ENCODE results near the gene ISLR2. TPM values are rescaled to one million over a fixed set of nuclear protein-coding genes. Genes with fewer than 3 reads are reported as not detected.

Gene ISLR2
- total and polyA plus RNA-seq, 2 experiments from 2014 or later, result 0.13 TPM; not detected in 1

DNA sequence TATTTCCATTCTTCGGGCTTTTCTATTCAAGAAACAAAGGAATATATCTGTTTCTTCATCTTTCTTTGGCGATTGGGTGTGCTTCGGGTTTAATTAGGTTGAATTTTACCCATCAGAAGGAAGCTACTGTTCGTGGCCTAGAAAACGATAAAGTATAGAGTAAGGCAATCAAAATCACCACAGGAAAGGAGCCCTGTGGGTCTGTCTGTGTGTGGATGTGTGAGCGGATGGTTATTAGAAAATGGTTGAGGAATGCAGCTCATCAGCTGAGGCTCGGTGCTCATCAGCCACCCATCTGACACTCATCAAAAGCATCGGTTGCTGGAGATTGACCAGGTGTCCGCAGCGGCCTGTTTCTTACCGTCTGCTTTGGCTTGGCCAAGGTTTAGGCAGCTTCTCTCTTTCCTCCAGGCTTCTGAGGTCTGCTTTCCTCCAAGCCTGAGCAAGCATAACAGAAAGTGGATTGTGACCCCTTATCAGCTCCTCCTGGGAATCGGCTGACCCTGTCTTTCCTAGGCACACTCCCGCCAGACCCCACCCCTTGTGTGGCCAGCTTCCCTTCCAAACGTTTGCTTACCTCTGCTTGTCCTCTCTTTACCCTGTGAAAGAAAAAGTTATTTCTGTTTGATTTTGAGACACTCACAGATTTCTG is 25.5 kb downstream of the ISLR2 start:
- H3K4me3 ChIP-seq, result no peak overlapping the region
- H3K9me3 ChIP-seq (ENCODE audit: low read depth), result no peaks in the 10 kb centered on the region
- H3K36me3 ChIP-seq (replicated peaks; ENCODE audit: insufficient read depth, low read depth), result no peaks in the 10 kb centered on the region
- TF ChIP-seq CTCF (IDR thresholded peaks at IDR 0.05; ENCODE audit: poor library complexity) (no peak), EZH2 (IDR thresholded peaks at IDR 0.05; ENCODE audit: borderline replicate concordance) (no peak), EZH2phosphoT487 (IDR thresholded peaks at IDR 0.05; ENCODE audit: low read depth, severe bottlenecking, unreplicated experiment) (no peak)
- H3K4me1 ChIP-seq (ENCODE audit: insufficient read depth), result peaks cover 19% of the 10 kb centered on the region
- 61% methylated on average over 14 of the region's 14 CpGs for WGBS (ENCODE audit: low lambda C conversion rate, missing lambda C conversion rate)
- H3K4me2 ChIP-seq, result no peak overlapping the region
- no peaks in the 10 kb centered on the region for H3K9me2 ChIP-seq (replicated peaks; ENCODE audit: insufficient read depth)
- no peaks in the 10 kb centered on the region for H3K27me3 ChIP-seq
- DNase-seq (ENCODE audit: low spot score), result no peak
- no peaks in the 10 kb centered on the region for H3K79me2 ChIP-seq
- peak overlapping the region; percentile 5 for H2AFZ ChIP-seq
- H4K20me1 ChIP-seq (ENCODE audit: insufficient read depth, poor library complexity, severe bottlenecking), result no peaks in the 10 kb centered on the region
- peak overlapping the region; percentile 53 for H3K27ac ChIP-seq

- Histone ChIP-seq H3K36me3 (replicated peaks; ENCODE audit: insufficient read depth, low read depth) (no peaks in the 10 kb centered on the region), H3K9me2 (replicated peaks; ENCODE audit: insufficient read depth) (no peaks in the 10 kb centered on the region), H3K4me3 (no peak overlapping the region), H3K79me2 (no peaks in the 10 kb centered on the region), H4K20me1 (ENCODE audit: insufficient read depth, poor library complexity, severe bottlenecking) (no peaks in the 10 kb centered on the region), H3K27ac (peak overlapping the region; percentile 53), H2AFZ (no peak overlapping the region), H3K9me3 (ENCODE audit: low read depth) (no peaks in the 10 kb centered on the region), H3K27me3 (no peaks in the 10 kb centered on the region), H3K4me1 (ENCODE audit: insufficient read depth) (peaks cover 19% of the 10 kb centered on the region), H3K4me2 (no peak overlapping the region)
- 18% methylated on average over 7 of the region's 7 CpGs for WGBS (ENCODE audit: low lambda C conversion rate, missing lambda C conversion rate)
- TF ChIP-seq CTCF (IDR thresholded peaks at IDR 0.05; ENCODE audit: poor library complexity) (no peak), EZH2 (IDR thresholded peaks at IDR 0.05; ENCODE audit: borderline replicate concordance) (no peak), EZH2phosphoT487 (IDR thresholded peaks at IDR 0.05; ENCODE audit: low read depth, severe bottlenecking, unreplicated experiment) (no peak)
- no peak for DNase-seq (ENCODE audit: low spot score)
Observed at GRCh38 chr15:74156678-74157411, 26.5 kb downstream of the ISLR2 start.

DNA sequence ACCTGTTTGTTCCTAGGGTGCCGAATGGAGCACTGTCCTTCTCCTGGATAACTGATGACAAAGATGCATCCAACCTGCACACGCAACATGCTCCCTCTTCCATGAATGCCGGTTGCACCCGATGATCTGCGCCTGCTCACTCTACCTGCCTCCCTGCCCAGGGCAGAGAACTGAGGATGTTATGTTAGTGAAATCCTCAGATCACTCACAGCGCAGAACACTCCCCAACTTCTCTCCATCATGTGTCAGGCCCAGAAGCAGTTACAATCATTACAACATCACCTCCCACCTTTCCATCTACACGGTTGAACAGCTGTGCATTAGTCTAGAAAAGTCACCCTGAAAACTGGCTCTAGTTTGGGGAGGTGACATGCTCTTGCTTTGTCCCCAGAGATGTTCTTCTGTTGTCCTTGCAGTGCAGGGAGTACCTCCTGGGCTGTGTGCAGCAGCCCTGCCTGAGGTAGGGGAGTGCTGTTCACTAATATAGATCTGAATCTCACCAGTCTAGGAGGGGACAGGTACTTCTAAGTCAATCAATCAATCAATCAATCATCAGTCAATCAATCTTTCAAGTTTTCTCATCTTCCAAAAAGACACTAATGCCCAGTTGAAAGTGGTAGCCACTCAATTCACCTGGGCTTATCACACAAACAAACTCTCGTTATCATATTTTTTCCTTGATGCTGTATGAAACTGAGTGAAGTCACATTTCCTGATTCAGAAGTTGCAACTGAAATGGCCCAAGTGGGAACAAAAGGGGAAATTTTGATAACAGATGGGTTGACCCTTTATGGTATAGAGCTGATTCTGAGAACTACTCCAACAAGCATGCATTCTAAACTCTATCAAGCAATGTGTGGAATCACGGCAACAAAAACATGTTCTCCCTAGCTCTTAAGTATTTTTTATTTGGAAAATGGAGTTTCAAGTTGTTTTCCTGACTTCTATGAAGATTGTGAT is 27.8 kb downstream of the ISLR2 start:
- 91% methylated on average over 9 of the region's 9 CpGs for WGBS (ENCODE audit: low lambda C conversion rate, missing lambda C conversion rate)
- H3K79me2 ChIP-seq, result no peaks in the 10 kb centered on the region

More for the DNA sequence above, 27.8 kb downstream of the ISLR2 start:
- no peak overlapping the region for H3K4me3 ChIP-seq
- TF ChIP-seq CTCF (IDR thresholded peaks at IDR 0.05; ENCODE audit: poor library complexity) (no peak), EZH2 (IDR thresholded peaks at IDR 0.05; ENCODE audit: borderline replicate concordance) (no peak), EZH2phosphoT487 (IDR thresholded peaks at IDR 0.05; ENCODE audit: low read depth, severe bottlenecking, unreplicated experiment) (no peak)
- H3K9me3 ChIP-seq (ENCODE audit: low read depth), result no peaks in the 10 kb centered on the region
- H3K4me2 ChIP-seq, result no peak overlapping the region
- peaks cover 19% of the 10 kb centered on the region for H3K4me1 ChIP-seq (ENCODE audit: insufficient read depth)
- H2AFZ ChIP-seq, result no peak overlapping the region
- no peaks in the 10 kb centered on the region for H4K20me1 ChIP-seq (ENCODE audit: insufficient read depth, poor library complexity, severe bottlenecking)
- H3K27me3 ChIP-seq, result no peaks in the 10 kb centered on the region
- H3K27ac ChIP-seq, result no peak overlapping the region
- DNase-seq (ENCODE audit: low spot score), result no peak
- no peaks in the 10 kb centered on the region for H3K9me2 ChIP-seq (replicated peaks; ENCODE audit: insufficient read depth)
- H3K36me3 ChIP-seq (replicated peaks; ENCODE audit: insufficient read depth, low read depth), result no peaks in the 10 kb centered on the region
